ENCODE data around the gene NEXN.

DNA sequence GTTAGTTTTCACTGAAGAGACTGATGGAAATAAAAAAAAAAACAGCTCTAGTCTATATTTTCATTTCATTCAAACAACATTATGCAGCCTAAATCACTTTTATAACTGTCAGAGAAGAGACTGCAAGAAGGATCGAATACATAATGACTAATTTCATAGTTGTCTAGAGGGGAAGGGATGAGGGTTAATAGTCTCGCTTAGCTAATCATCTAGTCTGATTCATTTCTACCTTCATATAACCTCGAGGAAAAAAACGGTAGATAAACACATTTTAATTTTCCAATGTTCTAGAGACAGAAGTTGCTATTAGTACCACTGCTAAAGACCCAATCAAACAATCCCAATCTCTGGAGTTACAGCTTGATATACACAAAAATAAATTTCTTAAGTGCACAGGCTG lies 87.0 kb downstream of the NEXN start:
- TF ChIP-seq, protein P1, sequence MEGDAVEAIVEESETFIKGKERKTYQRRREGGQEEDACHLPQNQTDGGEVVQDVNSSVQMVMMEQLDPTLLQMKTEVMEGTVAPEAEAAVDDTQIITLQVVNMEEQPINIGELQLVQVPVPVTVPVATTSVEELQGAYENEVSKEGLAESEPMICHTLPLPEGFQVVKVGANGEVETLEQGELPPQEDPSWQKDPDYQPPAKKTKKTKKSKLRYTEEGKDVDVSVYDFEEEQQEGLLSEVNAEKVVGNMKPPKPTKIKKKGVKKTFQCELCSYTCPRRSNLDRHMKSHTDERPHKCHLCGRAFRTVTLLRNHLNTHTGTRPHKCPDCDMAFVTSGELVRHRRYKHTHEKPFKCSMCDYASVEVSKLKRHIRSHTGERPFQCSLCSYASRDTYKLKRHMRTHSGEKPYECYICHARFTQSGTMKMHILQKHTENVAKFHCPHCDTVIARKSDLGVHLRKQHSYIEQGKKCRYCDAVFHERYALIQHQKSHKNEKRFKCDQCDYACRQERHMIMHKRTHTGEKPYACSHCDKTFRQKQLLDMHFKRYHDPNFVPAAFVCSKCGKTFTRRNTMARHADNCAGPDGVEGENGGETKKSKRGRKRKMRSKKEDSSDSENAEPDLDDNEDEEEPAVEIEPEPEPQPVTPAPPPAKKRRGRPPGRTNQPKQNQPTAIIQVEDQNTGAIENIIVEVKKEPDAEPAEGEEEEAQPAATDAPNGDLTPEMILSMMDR (IDR thresholded peaks at IDR 0.05) = no peak
- no peak for TF ChIP-seq ZFX (IDR thresholded peaks at IDR 0.05; ENCODE audit: borderline replicate concordance)
